Mesendoderm (in vitro differentiated cells): ENCODE measurements around the gene PIF1.

Experiments used
- DNase-seq: peaks from one replicate; pipeline ENCODE4 v3.0.0; 2013
- H2AK5ac ChIP-seq: 2 replicates; pipeline ENCODE4 v1.6.1; 2013; ENCODE audit warnings: low read length, inconsistent platforms
- H2BK120ac ChIP-seq: 2 replicates; pipeline ENCODE4 v1.6.1; 2013; ENCODE audit warnings: low read depth, mild to moderate bottlenecking, low read length, moderate library complexity, mixed read lengths
- H2BK15ac ChIP-seq: replicated peaks from 2 replicates; pipeline ENCODE4 v1.6.1; 2013; ENCODE audit warnings: low read depth, mild to moderate bottlenecking, moderate library complexity
- H2BK5ac ChIP-seq: 2 replicates; pipeline ENCODE4 v1.6.1; 2013; ENCODE audit warnings: low read length, inconsistent platforms
- H3K18ac ChIP-seq: 2 replicates; pipeline ENCODE4 v1.6.1; 2013; ENCODE audit warnings: mild to moderate bottlenecking, low read length, mixed read lengths
- H3K23ac ChIP-seq: one replicate; pipeline ENCODE4 v1.6.1; 2013; ENCODE audit warnings: low read length
- H3K27ac ChIP-seq: 2 replicates; pipeline ENCODE4 v1.5.1; 2013; ENCODE audit warnings: low read depth, mild to moderate bottlenecking, inconsistent platforms, low read length, moderate library complexity
- H3K27me3 ChIP-seq: 2 replicates; pipeline ENCODE4 v1.6.1; 2013; ENCODE audit warnings: low read length, control low read depth, mild to moderate bottlenecking, inconsistent platforms; ENCODE audit not compliant: insufficient read depth, poor library complexity
- H3K36me3 ChIP-seq: 2 replicates; pipeline ENCODE4 v1.6.1; 2013; ENCODE audit warnings: low read length, inconsistent platforms; ENCODE audit not compliant: control insufficient read depth, insufficient read depth
- H3K4ac ChIP-seq: one replicate; pipeline ENCODE4 v1.6.1; 2013; ENCODE audit warnings: low read depth, mild to moderate bottlenecking, low read length, moderate library complexity
- H3K4me1 ChIP-seq: 2 replicates; pipeline ENCODE4 v1.6.1; 2013; ENCODE audit warnings: low read depth, low read length, inconsistent platforms; ENCODE audit not compliant: control insufficient read depth
- H3K4me2 ChIP-seq: 2 replicates; pipeline ENCODE4 v1.6.1; 2013; ENCODE audit warnings: low read length
- H3K4me3 ChIP-seq: 2 replicates; pipeline ENCODE4 v1.5.1; 2013; ENCODE audit warnings: mild to moderate bottlenecking, low read length
- H3K56ac ChIP-seq: one replicate; pipeline ENCODE4 v1.6.1; 2013; ENCODE audit warnings: low read length
- H3K79me1 ChIP-seq: 2 replicates; pipeline ENCODE4 v1.6.1; 2013; ENCODE audit warnings: low read length, inconsistent platforms
- H3K79me2 ChIP-seq: 2 replicates; pipeline ENCODE4 v1.6.1; 2013; ENCODE audit warnings: mild to moderate bottlenecking, low read length; ENCODE audit not compliant: control insufficient read depth, insufficient read depth
- H3K9ac ChIP-seq: 2 replicates; pipeline ENCODE4 v1.6.1; 2013; ENCODE audit warnings: low read length, inconsistent platforms
- H4K5ac ChIP-seq: one replicate; pipeline ENCODE4 v1.6.1; 2013; ENCODE audit warnings: low read length
- H4K8ac ChIP-seq: one replicate; pipeline ENCODE4 v1.6.1; 2013; ENCODE audit warnings: low read depth, mild to moderate bottlenecking, control low read depth, low read length, moderate library complexity
- WGBS: extraction: QIAGEN DNeasy Blood & Tissue Kit; methylation state at CpG from one replicate; pipeline ENCODE4 v1.1.7; 2013; ENCODE audit warnings: low lambda C conversion rate, missing lambda C conversion rate; ENCODE audit not compliant: insufficient coverage; ENCODE audit errors: extremely low coverage; 5-methylcytosine and 5-hydroxymethylcytosine counted together

The PIF1 gene

GRCh38 chr15:64813075-64813474 is 12.4 kb downstream of the PIF1 start:
- peak overlapping the region; percentile 76 for H2BK120ac ChIP-seq
- peak overlapping the region; percentile 71 for H3K4ac ChIP-seq
- H3K36me3 ChIP-seq = peaks cover 3% of the 10 kb centered on the region
- H3K4me2 ChIP-seq = no peak overlapping the region
- no peak overlapping the region for H2AK5ac ChIP-seq
- no peak overlapping the region for H4K5ac ChIP-seq
- H4K8ac ChIP-seq = no peak overlapping the region
- H3K9ac ChIP-seq = peak overlapping the region; percentile 38
- H3K79me2 ChIP-seq = no peaks in the 10 kb centered on the region
- no peak overlapping the region for H2BK5ac ChIP-seq
- peak overlapping the region; percentile 15 for H3K27ac ChIP-seq
- peak overlapping the region; percentile 74 for H3K56ac ChIP-seq
- peaks cover 21% of the 10 kb centered on the region for H3K4me1 ChIP-seq
- no peaks in the 10 kb centered on the region for H3K79me1 ChIP-seq
- no peak overlapping the region for H2BK15ac ChIP-seq
- WGBS = no CpG with 5 or more reads among the region's 6 CpGs
- no peaks in the 10 kb centered on the region for H3K27me3 ChIP-seq
- no peak overlapping the region for H3K4me3 ChIP-seq
- no peak overlapping the region for H3K23ac ChIP-seq
- DNase-seq = peak; percentile 58
- H3K18ac ChIP-seq = peak overlapping the region; percentile 57

GRCh38 chr15:64810497-64811326 is 14.7 kb downstream of the PIF1 start:
- Histone ChIP-seq H3K23ac (no peak overlapping the region), H3K56ac (peak overlapping the region; percentile 84), H2BK5ac (peak overlapping the region; percentile 75), H3K4me3 (no peak overlapping the region), H2AK5ac (peak overlapping the region; percentile 94), H3K9ac (peak overlapping the region; percentile 60), H2BK15ac (no peak overlapping the region), H2BK120ac (peak overlapping the region; percentile 17), H3K27ac (peak overlapping the region; percentile 96), H3K79me1 (no peaks in the 10 kb centered on the region), H3K4me2 (peak overlapping the region; percentile 37), H3K36me3 (peaks cover 2% of the 10 kb centered on the region), H3K4me1 (peaks cover 27% of the 10 kb centered on the region), H3K4ac (peak overlapping the region; percentile 81), H3K79me2 (no peaks in the 10 kb centered on the region), H3K27me3 (no peaks in the 10 kb centered on the region), H4K8ac (no peak overlapping the region), H4K5ac (no peak overlapping the region), H3K18ac (peak overlapping the region; percentile 81)
- DNase-seq = peak; percentile 94
- no CpG with 5 or more reads among the region's 6 CpGs for WGBS

DNA sequence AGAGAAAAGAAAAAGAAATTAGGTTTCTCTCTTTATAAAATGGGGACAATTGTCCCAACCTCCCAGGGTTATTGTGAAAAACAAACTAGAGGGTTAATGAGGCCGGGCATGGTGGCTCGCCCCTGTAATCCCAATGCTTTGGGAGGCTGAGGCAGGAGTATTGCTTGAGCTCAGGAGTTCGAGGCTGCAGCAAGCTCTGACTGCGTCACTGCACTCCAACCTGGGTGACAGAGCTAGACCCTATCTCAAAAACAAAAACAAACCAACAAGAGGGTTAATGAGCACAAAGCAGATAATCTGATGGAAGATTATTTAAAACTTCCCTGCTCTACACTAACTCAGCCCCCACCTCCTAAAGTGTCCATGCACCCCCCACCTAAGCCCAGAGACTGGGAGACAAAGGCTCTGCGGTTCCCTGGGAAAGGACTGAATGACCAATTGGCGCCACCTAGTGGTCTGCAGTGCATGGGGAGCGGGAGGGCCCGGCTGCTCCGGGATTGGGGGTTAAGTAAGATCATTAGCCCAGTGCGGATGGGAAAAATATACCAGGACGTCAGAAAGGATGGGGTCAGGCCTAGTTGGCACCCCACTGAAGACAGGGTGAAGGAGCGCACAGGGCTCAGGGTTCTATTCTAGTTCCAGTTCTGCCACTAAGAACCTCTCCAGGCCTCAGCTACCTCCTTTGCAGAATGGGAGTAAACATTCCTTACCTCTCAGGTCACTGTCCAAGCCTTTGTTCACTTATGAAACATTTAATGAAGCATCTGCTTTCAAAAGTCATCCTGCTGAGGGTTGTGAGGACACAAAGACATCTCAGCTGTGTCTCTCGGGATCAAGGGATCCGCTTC is 15.6 kb downstream of the PIF1 start:
- Histone ChIP-seq H2BK120ac (peak overlapping the region; percentile 17), H3K4ac (peak overlapping the region; percentile 81), H3K79me1 (no peaks in the 10 kb centered on the region), H4K8ac (no peak overlapping the region), H3K4me2 (peak overlapping the region; percentile 37), H2BK15ac (no peak overlapping the region), H3K79me2 (no peaks in the 10 kb centered on the region), H2BK5ac (peak overlapping the region; percentile 84), H2AK5ac (peak overlapping the region; percentile 94), H3K27me3 (no peaks in the 10 kb centered on the region), H4K5ac (no peak overlapping the region), H3K4me1 (peaks cover 27% of the 10 kb centered on the region), H3K27ac (peak overlapping the region; percentile 96), H3K56ac (peak overlapping the region; percentile 91), H3K18ac (peak overlapping the region; percentile 81), H3K23ac (no peak overlapping the region), H3K4me3 (no peak overlapping the region), H3K9ac (peak overlapping the region; percentile 60), H3K36me3 (no peaks in the 10 kb centered on the region)
- WGBS = no CpG with 5 or more reads among the region's 14 CpGs
- peak; percentile 93 for DNase-seq

DNA sequence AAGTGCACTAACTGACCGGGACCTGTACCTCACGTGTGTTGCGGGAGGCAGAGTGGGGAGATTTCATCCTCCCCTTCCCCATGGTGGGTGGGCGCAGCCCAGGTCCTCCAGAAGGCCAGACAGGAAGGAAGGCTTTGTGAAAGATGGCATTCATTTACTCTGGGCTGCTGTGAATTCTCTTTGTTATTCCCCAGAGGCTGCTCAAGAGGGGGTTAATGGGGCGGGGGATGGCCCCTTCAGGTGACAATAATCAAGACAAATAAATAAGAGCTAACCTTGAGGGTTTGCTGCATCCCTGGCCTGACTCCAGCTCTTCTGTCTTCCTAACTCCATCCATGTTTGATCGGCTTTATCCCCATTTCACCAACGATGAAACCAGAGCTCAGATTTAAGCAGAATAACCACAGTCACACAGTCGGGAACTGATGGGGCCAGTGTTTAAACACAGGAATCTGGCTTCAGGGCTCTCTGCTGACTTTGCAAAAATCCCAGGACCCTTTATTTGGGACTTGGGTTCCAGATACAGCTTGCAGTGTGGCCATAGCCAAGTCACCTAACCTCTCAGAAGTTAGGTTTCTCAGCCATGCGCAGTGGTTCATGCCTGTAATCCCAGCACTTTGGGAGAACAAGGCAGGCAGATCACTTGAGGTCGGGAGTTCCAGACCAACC is 16.5 kb downstream of the PIF1 start:
- H3K36me3 ChIP-seq = no peaks in the 10 kb centered on the region
- no peak overlapping the region for H4K5ac ChIP-seq
- no peaks in the 10 kb centered on the region for H3K27me3 ChIP-seq
- H2BK15ac ChIP-seq = no peak overlapping the region
- H3K56ac ChIP-seq = peak overlapping the region; percentile 91
- peak overlapping the region; percentile 81 for H3K27ac ChIP-seq
- peak overlapping the region; percentile 13 for H3K4me2 ChIP-seq
- no CpG with 5 or more reads among the region's 10 CpGs for WGBS
- no peaks in the 10 kb centered on the region for H3K79me1 ChIP-seq
- no peak overlapping the region for H3K23ac ChIP-seq
- no peaks in the 10 kb centered on the region for H3K79me2 ChIP-seq
- no peak overlapping the region for H2BK120ac ChIP-seq
- H3K4me3 ChIP-seq = no peak overlapping the region
- H2BK5ac ChIP-seq = peak overlapping the region; percentile 94
- H3K4me1 ChIP-seq = peaks cover 27% of the 10 kb centered on the region
- DNase-seq = peak; percentile 79
- no peak overlapping the region for H2AK5ac ChIP-seq
- peak overlapping the region; percentile 63 for H3K18ac ChIP-seq
- peak overlapping the region; percentile 56 for H3K9ac ChIP-seq
- H3K4ac ChIP-seq = peak overlapping the region; percentile 71
- no peak overlapping the region for H4K8ac ChIP-seq

DNA sequence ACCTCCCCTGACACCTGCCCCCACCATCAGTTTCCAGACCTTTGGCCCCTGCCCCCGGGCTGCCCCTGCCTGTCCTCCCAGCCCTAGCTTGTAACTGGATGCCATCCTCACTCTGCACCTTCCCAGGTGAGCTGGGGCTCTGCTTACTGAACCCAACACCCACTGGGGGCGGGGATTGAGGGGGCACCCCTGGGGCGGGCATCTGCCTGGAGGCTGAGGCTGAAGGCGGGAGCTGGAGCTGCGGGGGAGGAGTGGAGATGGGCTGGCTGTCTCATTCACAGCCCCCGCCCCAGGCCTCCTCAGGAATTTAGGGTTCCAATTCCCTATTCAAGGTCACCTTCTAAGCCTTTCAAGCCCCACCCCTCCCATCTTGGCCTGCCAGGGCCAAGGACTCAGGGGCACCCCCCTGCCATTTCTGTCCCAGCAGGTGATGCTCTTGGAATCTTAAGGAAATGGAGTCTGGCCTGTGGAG is 17.7 kb downstream of the PIF1 start:
- H3K27me3 ChIP-seq = no peaks in the 10 kb centered on the region
- no peaks in the 10 kb centered on the region for H3K79me1 ChIP-seq
- peaks cover 20% of the 10 kb centered on the region for H3K4me1 ChIP-seq
- H3K56ac ChIP-seq = peak overlapping the region; percentile 69
- H4K5ac ChIP-seq = no peak overlapping the region
- no CpG with 5 or more reads among the region's 6 CpGs for WGBS
- peak; percentile 74 for DNase-seq
- peak overlapping the region; percentile 40 for H3K9ac ChIP-seq
- no peak overlapping the region for H2BK15ac ChIP-seq
- H3K4me3 ChIP-seq = no peak overlapping the region
- H3K4me2 ChIP-seq = no peak overlapping the region
- H2AK5ac ChIP-seq = no peak overlapping the region
- no peaks in the 10 kb centered on the region for H3K79me2 ChIP-seq
- no peaks in the 10 kb centered on the region for H3K36me3 ChIP-seq
- peak overlapping the region; percentile 85 for H3K4ac ChIP-seq
- H2BK120ac ChIP-seq = peak overlapping the region; percentile 62
- no peak overlapping the region for H4K8ac ChIP-seq
- H3K27ac ChIP-seq = peak overlapping the region; percentile 63
- peak overlapping the region; percentile 82 for H3K18ac ChIP-seq
- no peak overlapping the region for H2BK5ac ChIP-seq
- no peak overlapping the region for H3K23ac ChIP-seq
